OCI-LY7 (cell line): ENCODE measurements around the gene XIST. TPM values are rescaled to one million over a fixed set of nuclear protein-coding genes. Genes with fewer than 3 reads are reported as not detected.
"Not testable (repeated sequence)": the region's sequence is repeated elsewhere in the genome, so short reads cannot be mapped to it uniquely, and the experiment has no call there.

Experiments
- Bru-seq: library from RNA; stranded (reverse); fragments of 400-500 nt; gene quantifications from one replicate; lab custom pipeline; 2021; lab: Mats Ljungman, UMichigan
- BruChase-seq, 2 experiments: library from RNA; stranded (reverse); fragments of 400-500 nt; gene quantifications; one replicate each; lab custom pipeline; 2021; lab: Mats Ljungman, UMichigan
- BruUV-seq: library from RNA; stranded (reverse); fragments of 400-500 nt; replicated peaks from 2 replicates; lab custom pipeline; 2021; lab: Mats Ljungman, UMichigan
- CTCF ChIA-PET: fragments of 300-600 bp; sonication (Branson Sonifier 250); formaldehyde crosslinking; loops from one replicate; lab custom pipeline; 2022; ENCODE audit warnings: antibody characterized with exemption; ENCODE audit not compliant: unreplicated experiment; lab: Charles Lee
- POLR2A ChIA-PET: fragments of 300-600 bp; sonication (Branson Sonifier 250); formaldehyde crosslinking; loops from one replicate; lab custom pipeline; 2022; ENCODE audit warnings: antibody characterized with exemption; lab: Charles Lee
- DNase-seq: peaks from one replicate; pipeline ENCODE4 v3.0.0-alpha.2; 2015; ENCODE audit warnings: low spot score
- H2AFZ ChIP-seq: fragments of 200-600 bp; sonication (generic), shearing (Covaris generic); 2 replicates; pipeline ENCODE4 v1.6.1; 2014; ENCODE audit warnings: mild to moderate bottlenecking, antibody characterized with exemption, low read length, moderate library complexity
- H3K27ac ChIP-seq: fragments of 200-600 bp; sonication (generic); 2 replicates; pipeline ENCODE4 v1.5.1; 2014; ENCODE audit warnings: mixed run types, low read depth, mild to moderate bottlenecking, moderate library complexity, low read length, inconsistent platforms; ENCODE audit not compliant: poor library complexity, severe bottlenecking
- H3K36me3 ChIP-seq: fragments of 200-600 bp; sonication (generic); 2 replicates; pipeline ENCODE4 v1.6.1; 2014; ENCODE audit warnings: mild to moderate bottlenecking, antibody characterized with exemption, low read length, moderate library complexity, mixed read lengths; ENCODE audit not compliant: insufficient read depth
- H3K4me1 ChIP-seq: fragments of 200-600 bp; sonication (generic); 2 replicates; pipeline ENCODE4 v1.5.1; 2014; ENCODE audit warnings: mild to moderate bottlenecking, low read length; ENCODE audit not compliant: insufficient read depth, poor library complexity, severe bottlenecking
- H3K4me2 ChIP-seq: fragments of 200-600 bp; sonication (generic); 2 replicates; pipeline ENCODE4 v1.6.1; 2014; ENCODE audit warnings: mild to moderate bottlenecking, low read length
- H3K4me3 ChIP-seq: fragments of 200-600 bp; sonication (generic); 2 replicates; pipeline ENCODE4 v1.5.1; 2014; ENCODE audit warnings: mild to moderate bottlenecking, low read depth, low read length; ENCODE audit not compliant: poor library complexity, severe bottlenecking
- H3K79me2 ChIP-seq: fragments of 200-600 bp; sonication (generic); 2 replicates; pipeline ENCODE4 v1.6.1; 2016; ENCODE audit warnings: low read depth, mild to moderate bottlenecking, low read length, moderate library complexity, mixed read lengths; ENCODE audit not compliant: insufficient read depth
- H3K9me2 ChIP-seq: fragments of 200-600 bp; sonication (generic); 2 replicates; pipeline ENCODE4 v1.6.1; 2016; ENCODE audit warnings: mild to moderate bottlenecking, low read length, mixed read lengths; ENCODE audit not compliant: insufficient read depth
- H3K9me3 ChIP-seq: fragments of 200-600 bp; sonication (generic); 2 replicates; pipeline ENCODE4 v1.6.1; 2014; ENCODE audit warnings: mild to moderate bottlenecking, mixed run types, low read length, mixed read lengths
- H4K20me1 ChIP-seq: fragments of 200-600 bp; sonication (generic); 2 replicates; pipeline ENCODE4 v1.6.1; 2014; ENCODE audit warnings: mild to moderate bottlenecking, antibody characterized with exemption, low read length, moderate library complexity, mixed read lengths; ENCODE audit not compliant: insufficient read depth
- EZH2phosphoT487 ChIP-seq: fragments of 200-600 bp; sonication (generic); IDR thresholded peaks from 2 replicates; pipeline ENCODE4 v1.6.1; 2018; ENCODE audit warnings: low read depth, borderline replicate concordance, mild to moderate bottlenecking, mixed run types, antibody characterized with exemption, low read length, moderate library complexity, mixed read lengths
- intact Hi-C: fragments of 100-400 bp; cut with micrococcal nuclease; formaldehyde crosslinking; loops from one replicate; pipeline ENCODE4 v1.10.0; 2022; ENCODE audit not compliant: unreplicated experiment
- long read RNA-seq: library from polyadenylated mRNA; stranded (forward); transcript quantifications from one replicate; pipeline ENCODE4 v2.0.0, GENCODE V29; 2022
- total RNA-seq, 2 experiments: library from RNA; depleted of rRNA in 1 of 2; stranded (reverse); fragments of >200 nt in 1 of 2; shearing (Covaris generic) in 1 of 2; gene quantifications; 2 replicates each; pipeline ENCODE4 v1.2.3, GENCODE V29; 2014 to 2022
- TF ChIP-seq, protein P1 (sequence below): fragments of 200-600 bp; sonication (generic); conservative IDR thresholded peaks from 2 replicates; pipeline ENCODE4 v1.5.1; 2014; ENCODE audit warnings: mild to moderate bottlenecking, antibody characterized with exemption, low read length, moderate library complexity, mixed read lengths

The XIST gene
- total RNA-seq (2014; rRNA removed; shearing (Covaris generic)) (not detected in 2 replicates), total RNA-seq (2022) (not detected in 2 replicates), Bru-seq, nascent RNA (not detected), BruChase-seq, experiment 1, labeled RNA remaining after a 6-hour chase (not detected), BruChase-seq, experiment 2, labeled RNA remaining after a 2-hour chase (not detected)
- long read RNA-seq, result 0 reads

DNA sequence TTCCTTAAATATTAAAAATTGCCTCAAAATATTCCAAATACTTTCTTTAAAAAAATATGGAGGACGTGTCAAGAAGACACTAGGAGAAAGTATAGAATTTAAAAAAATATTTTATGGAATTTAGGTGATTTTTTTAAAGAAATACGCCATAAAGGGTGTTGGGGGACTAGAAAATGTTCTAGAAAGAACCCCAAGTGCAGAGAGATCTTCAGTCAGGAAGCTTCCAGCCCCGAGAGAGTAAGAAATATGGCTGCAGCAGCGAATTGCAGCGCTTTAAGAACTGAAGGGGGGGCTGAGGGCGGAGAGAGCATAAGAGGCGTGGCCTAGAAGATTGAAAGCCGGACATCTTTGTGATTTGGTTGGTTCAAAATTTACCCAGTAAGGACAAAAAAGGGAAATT lies at the start of gene XIST:
Gene XIST (minus strand): TSS at position 248 of the 400 bp plus-strand sequence.
- CTCF ChIA-PET, result no interaction called here

DNA sequence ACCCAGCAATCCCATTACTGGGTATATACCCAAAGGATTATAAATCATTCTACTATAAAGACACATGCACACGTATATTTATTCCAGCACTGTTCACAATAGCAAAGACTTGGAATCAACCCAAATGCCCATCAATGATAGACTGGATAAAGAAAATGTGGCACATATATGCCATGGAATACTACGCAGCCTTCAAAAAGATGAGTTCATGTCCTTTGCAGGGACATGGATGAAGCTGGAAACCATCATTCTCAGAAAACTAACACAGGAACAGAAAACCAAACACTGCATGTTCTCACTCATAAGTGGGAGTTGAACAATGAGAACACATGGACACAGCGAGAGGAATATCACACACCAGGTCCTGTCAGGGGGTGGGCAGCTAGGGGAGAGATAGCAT lies 45.8 kb upstream of the XIST start:
- H3K4me1 ChIP-seq, CTCF ChIA-PET, H3K4me2 ChIP-seq, H3K4me3 ChIP-seq, intact Hi-C loops, H3K79me2 ChIP-seq, H4K20me1 ChIP-seq, H2AFZ ChIP-seq, H3K9me2 ChIP-seq, DNase-seq, H3K9me3 ChIP-seq, H3K36me3 ChIP-seq, H3K27ac ChIP-seq, BruUV-seq, POLR2A ChIA-PET: not testable (repeated sequence)

More for the DNA sequence above, at the start of gene XIST:
- TF ChIP-seq, protein P1, sequence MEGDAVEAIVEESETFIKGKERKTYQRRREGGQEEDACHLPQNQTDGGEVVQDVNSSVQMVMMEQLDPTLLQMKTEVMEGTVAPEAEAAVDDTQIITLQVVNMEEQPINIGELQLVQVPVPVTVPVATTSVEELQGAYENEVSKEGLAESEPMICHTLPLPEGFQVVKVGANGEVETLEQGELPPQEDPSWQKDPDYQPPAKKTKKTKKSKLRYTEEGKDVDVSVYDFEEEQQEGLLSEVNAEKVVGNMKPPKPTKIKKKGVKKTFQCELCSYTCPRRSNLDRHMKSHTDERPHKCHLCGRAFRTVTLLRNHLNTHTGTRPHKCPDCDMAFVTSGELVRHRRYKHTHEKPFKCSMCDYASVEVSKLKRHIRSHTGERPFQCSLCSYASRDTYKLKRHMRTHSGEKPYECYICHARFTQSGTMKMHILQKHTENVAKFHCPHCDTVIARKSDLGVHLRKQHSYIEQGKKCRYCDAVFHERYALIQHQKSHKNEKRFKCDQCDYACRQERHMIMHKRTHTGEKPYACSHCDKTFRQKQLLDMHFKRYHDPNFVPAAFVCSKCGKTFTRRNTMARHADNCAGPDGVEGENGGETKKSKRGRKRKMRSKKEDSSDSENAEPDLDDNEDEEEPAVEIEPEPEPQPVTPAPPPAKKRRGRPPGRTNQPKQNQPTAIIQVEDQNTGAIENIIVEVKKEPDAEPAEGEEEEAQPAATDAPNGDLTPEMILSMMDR, result no peak
- TF ChIP-seq EZH2phosphoT487, result no peak
- BruUV-seq, result no TSS peak
- H3K27ac ChIP-seq, result no peak within 1 kb of the TSS
- H3K36me3 ChIP-seq, result no peaks in the 10 kb centered on the region
- H3K79me2 ChIP-seq, result no peaks in the 10 kb centered on the region
- H4K20me1 ChIP-seq, result no peaks in the 10 kb centered on the region
- POLR2A ChIA-PET, result no interaction called here
- intact Hi-C loops, result no loop called here
- H2AFZ ChIP-seq, result no peak within 1 kb of the TSS
- no peaks in the 10 kb centered on the region for H3K4me1 ChIP-seq
- H3K9me3 ChIP-seq, result no peaks in the 10 kb centered on the region
- H3K4me3 ChIP-seq, result no peak within 1 kb of the TSS
- no peak within 1 kb of the TSS for H3K4me2 ChIP-seq
- DNase-seq, result no peak
- H3K9me2 ChIP-seq, result no peaks in the 10 kb centered on the region

DNA sequence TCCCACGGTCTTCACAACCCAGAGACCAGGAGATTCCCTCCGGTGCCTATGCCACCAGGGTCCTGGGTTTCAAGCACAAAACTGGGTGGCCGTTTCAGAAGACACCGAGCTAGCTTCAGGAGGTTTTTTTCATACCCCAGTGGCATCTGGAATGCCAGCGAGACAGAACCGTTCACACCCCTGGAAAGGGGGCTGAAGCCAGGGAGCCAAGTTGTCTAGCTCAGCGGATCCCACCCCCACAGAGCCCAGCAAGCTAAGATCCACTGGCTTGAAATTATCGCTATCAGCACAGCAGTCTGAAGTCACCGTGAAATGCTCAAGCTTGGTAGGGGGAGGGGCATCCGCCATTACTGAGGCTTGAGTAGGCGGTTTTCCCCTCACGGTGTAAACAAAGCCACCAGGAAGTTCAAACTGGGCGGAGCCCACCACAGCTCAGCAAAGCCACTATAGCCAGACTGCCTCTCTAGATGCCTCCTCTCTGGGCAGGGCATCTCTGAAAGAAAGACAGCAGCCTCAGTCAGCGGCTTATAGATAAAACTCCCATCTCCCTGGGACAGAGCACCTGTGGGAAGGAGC lies 40.1 kb upstream of the XIST start:
- DNase-seq, CTCF ChIA-PET, H3K79me2 ChIP-seq, H4K20me1 ChIP-seq, H3K27ac ChIP-seq, BruUV-seq, H2AFZ ChIP-seq, intact Hi-C loops, H3K9me3 ChIP-seq, H3K36me3 ChIP-seq, H3K4me3 ChIP-seq, POLR2A ChIA-PET, H3K4me2 ChIP-seq, H3K4me1 ChIP-seq, H3K9me2 ChIP-seq: not testable (repeated sequence)

DNA sequence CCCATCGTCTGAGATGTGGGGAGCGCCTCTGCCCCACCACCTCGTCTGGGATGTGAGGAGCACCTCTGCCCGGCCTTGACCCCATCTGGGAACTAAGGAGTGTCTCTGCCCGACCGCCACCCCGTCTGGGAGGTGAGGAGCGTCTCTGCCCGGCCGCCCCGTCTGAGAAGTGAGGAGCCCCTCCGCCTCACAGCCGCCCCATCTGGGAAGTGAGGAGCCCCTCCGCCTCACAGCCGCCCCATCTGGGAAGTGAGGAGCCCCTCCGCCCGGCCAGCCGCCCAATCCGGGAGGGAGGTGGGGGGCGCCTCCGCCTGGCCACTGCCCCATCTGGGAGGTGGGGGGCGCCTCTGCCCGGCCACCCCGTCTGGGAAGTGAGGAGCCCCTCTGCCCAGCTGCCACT lies 29.7 kb upstream of the XIST start:
- CTCF ChIA-PET, H3K4me1 ChIP-seq, H3K27ac ChIP-seq, H3K79me2 ChIP-seq, POLR2A ChIA-PET, H2AFZ ChIP-seq, H3K9me2 ChIP-seq, intact Hi-C loops, H3K36me3 ChIP-seq, H3K4me2 ChIP-seq, BruUV-seq, H3K9me3 ChIP-seq, DNase-seq, H3K4me3 ChIP-seq, H4K20me1 ChIP-seq: not testable (repeated sequence)
